ENCODE data around the gene CDC34. TPM values are rescaled to one million over a fixed set of nuclear protein-coding genes. Genes with fewer than 3 reads are reported as not detected.

Gene CDC34
- total and polyA plus RNA-seq, 9 of the 15 experiments (the other 6 are each of a cell fraction or from before 2014, with no cell fraction given), result 0.80 to 203 (median 65.5) TPM

DNA sequence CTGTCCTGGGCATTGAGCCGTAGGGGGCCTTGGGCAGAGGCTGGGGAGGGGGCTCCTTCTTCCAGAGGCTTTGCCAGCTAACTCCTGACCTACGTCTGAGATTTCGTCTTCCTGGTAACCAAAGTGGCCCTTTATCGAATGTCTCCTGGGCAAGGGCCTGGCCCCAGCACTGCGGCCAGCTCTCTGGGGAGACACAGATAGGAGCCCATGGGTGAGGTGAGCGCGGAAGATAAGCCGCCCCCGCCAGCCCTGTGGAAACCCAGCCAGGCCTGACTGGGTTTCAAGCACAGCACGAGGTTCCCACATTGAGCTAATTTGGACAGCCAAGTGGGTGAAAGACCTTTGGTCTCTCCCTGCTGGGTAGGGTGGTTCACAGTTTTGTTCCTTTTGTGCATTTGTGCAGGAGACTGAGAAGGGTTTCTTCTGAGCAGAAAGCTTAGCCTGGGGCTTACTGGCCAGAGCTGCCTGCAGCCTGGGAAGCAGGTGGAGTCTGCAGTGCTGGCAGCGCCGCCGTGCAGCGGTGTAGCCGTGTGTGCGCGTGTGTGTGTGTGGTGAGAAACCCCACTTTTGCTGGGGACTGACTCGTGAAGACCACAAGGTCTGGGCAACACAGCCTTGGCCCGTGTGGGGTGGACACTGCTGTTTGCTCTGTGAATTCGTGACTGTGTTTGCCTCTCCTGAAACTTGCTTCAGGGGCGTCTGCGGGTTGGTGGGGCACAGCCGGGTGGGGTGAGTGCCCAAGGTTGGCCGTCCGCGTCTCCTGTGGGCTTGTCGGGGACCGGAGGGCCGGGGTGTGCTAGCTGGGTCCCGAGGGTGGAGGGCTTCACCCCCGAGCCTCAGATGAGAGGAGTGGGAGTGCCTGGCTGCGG is 43.3 kb downstream of the CDC34 start (continued):
- TF ChIP-seq, protein P1, sequence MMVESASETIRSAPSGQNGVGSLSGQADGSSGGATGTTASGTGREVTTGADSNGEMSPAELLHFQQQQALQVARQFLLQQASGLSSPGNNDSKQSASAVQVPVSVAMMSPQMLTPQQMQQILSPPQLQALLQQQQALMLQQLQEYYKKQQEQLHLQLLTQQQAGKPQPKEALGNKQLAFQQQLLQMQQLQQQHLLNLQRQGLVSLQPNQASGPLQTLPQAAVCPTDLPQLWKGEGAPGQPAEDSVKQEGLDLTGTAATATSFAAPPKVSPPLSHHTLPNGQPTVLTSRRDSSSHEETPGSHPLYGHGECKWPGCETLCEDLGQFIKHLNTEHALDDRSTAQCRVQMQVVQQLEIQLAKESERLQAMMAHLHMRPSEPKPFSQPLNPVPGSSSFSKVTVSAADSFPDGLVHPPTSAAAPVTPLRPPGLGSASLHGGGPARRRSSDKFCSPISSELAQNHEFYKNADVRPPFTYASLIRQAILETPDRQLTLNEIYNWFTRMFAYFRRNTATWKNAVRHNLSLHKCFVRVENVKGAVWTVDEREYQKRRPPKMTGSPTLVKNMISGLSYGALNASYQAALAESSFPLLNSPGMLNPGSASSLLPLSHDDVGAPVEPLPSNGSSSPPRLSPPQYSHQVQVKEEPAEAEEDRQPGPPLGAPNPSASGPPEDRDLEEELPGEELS (CRISPR knock-in tag; IDR thresholded peaks at IDR 0.05; ENCODE audit: borderline replicate concordance), result no peak
- no peak; the same call in 1 of the 2 replicates for TF ChIP-seq ZNF431 (CRISPR knock-in tag; IDR thresholded peaks at IDR 0.05)
- TF ChIP-seq, protein P2, sequence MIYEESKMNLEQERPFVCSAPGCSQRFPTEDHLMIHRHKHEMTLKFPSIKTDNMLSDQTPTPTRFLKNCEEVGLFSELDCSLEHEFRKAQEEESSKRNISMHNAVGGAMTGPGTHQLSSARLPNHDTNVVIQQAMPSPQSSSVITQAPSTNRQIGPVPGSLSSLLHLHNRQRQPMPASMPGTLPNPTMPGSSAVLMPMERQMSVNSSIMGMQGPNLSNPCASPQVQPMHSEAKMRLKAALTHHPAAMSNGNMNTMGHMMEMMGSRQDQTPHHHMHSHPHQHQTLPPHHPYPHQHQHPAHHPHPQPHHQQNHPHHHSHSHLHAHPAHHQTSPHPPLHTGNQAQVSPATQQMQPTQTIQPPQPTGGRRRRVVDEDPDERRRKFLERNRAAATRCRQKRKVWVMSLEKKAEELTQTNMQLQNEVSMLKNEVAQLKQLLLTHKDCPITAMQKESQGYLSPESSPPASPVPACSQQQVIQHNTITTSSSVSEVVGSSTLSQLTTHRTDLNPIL (CRISPR knock-in tag; IDR thresholded peaks at IDR 0.05), result no peak
- TF ChIP-seq TARDBP (IDR thresholded peaks at IDR 0.05), result peak; percentile 84; the same call in 1 of the 2 replicates
- TF ChIP-seq ZNF592 (IDR thresholded peaks at IDR 0.05), result peak; percentile 57; the same call in 1 of the 2 replicates
- TF ChIP-seq BRD9 (IDR thresholded peaks at IDR 0.05; ENCODE audit: low read depth, partially characterized antibody), result no peak
- peak; percentile 80 for TF ChIP-seq LCOR (CRISPR knock-in tag; IDR thresholded peaks at IDR 0.05)
- peak; percentile 98 for TF ChIP-seq CC2D1A (IDR thresholded peaks at IDR 0.05)
- no peak for TF ChIP-seq CHAMP1 (IDR thresholded peaks at IDR 0.05)
- peak in 1 of 3 experiments; percentile 84; a peak in 2 of 6 replicates for TF ChIP-seq ZBTB11 (CRISPR knock-in tag; IDR thresholded peaks at IDR 0.05)
- no peak for TF ChIP-seq ZNF707 (CRISPR knock-in tag; conservative IDR thresholded peaks at IDR 0.05)

Measured in K562 (cell line).